ENCODE data around the gene NRDE2.

NRDE2 gene

GRCh38 chr14:90297876-90298629 lies 33.7 kb downstream of the NRDE2 start:
- no peak overlapping the region for H3K4me3 ChIP-seq (ENCODE audit: low read length)
- no peak for TF ChIP-seq CTCF (conservative IDR thresholded peaks at IDR 0.05; ENCODE audit: low read depth, low read length)
- no peak for DNase-seq (ENCODE audit: low read depth)

GRCh38 chr14:90296641-90297040 lies 35.1 kb downstream of the NRDE2 start:
- no peak for DNase-seq (ENCODE audit: low read depth)
- H3K4me3 ChIP-seq (ENCODE audit: low read length) = no peak overlapping the region
- TF ChIP-seq CTCF (conservative IDR thresholded peaks at IDR 0.05; ENCODE audit: low read depth, low read length) = no peak

- no peak overlapping the region for H3K4me3 ChIP-seq (ENCODE audit: low read length)
- DNase-seq (ENCODE audit: low read depth) = no peak
- TF ChIP-seq CTCF (conservative IDR thresholded peaks at IDR 0.05; ENCODE audit: low read depth, low read length) = no peak
These were observed 35.7 kb downstream of the NRDE2 start for GRCh38 chr14:90295870-90296516.

- no peak for DNase-seq (ENCODE audit: low read depth)
- no peak overlapping the region for H3K4me3 ChIP-seq (ENCODE audit: low read length)
- no peak for TF ChIP-seq CTCF (conservative IDR thresholded peaks at IDR 0.05; ENCODE audit: low read depth, low read length)
These were observed 36.9 kb downstream of the NRDE2 start for GRCh38 chr14:90294872-90295271.

- H3K4me3 ChIP-seq (ENCODE audit: low read length) = no peak overlapping the region
- DNase-seq (ENCODE audit: low read depth) = no peak
These were observed 37.7 kb downstream of the NRDE2 start for GRCh38 chr14:90293766-90294730.

GRCh38 chr14:90291699-90292098 lies 40.0 kb downstream of the NRDE2 start:
- DNase-seq (ENCODE audit: low read depth) = no peak
- no peak overlapping the region for H3K4me3 ChIP-seq (ENCODE audit: low read length)
- TF ChIP-seq CTCF (conservative IDR thresholded peaks at IDR 0.05; ENCODE audit: low read depth, low read length) = no peak

More at GRCh38 chr14:90293766-90294730, 37.7 kb downstream of the NRDE2 start:
- no peak for TF ChIP-seq CTCF (conservative IDR thresholded peaks at IDR 0.05; ENCODE audit: low read depth, low read length)
